Measurements from ENCODE around the gene GSK3A.

The GSK3A gene

DNA sequence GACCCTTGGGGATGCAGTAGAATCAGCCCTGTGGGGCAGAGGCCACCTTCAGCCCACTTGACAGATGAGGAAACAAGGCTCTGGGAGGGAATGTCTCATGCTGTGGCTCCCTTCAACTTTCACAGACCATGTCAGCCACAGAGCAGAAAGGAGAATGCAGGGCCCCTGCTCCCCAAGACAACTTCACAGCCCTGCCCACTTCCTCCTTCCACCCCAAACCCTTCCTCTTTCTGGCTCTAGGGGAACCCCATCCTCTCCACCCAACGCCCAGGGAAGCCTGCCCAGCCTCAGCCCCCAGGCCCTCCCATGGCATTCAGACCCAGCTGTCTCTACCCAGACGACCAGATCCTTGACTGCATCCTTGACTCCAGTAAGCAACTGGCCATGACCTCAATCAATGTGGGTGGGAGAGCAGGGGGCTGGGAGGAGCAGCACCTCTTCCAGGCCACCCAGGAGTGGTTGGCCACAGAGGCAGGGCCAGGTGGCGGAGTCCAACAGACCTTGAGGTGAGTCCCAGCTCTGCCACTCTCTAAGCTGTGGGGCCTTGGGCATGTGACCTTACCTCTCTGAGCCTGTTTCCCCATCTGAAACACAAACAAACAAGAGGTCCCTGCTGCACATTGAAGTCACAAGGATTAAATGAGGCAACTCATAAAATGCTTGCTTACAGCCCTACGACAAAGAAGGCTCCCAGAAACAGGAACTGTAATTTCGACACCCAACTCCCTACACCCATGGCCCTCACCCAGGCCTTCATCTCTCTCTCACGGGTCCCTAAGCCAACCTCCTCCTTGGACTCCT, 40.7 kb downstream of the GSK3A start:
- no peak for DNase-seq (ENCODE audit: low read depth in 3 of 3, low spot score in 1 of 3)

DNA sequence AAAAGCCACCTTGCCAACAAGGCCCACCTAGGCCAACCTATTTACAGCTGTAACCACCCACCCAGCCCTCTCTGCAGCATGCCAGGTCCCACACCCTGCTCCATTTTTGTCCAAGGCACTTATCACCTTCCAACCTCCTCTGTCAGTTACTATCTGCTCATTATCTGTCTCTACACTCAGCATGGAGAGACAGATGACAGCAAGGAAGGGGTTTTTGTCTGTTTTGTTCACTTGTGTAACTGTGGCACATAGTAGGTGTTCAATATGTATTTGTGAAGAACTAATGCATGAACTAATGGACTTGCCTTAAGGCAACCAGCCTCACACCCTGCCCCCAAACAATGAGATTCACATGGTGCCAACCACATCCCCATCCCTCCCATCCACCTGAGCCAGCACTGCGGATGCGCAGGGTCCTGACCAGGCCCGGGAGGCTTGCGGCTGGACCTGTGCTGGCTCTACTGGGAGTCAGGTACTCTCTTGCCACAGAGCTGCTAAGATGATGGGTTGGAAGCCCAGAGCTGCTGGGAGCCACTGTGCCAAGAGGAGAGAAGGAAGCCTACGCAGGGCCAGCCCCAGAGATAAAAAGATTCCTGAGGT, 42.2 kb downstream of the GSK3A start:
- DNase-seq (ENCODE audit: low read depth in 3 of 3, low spot score in 1 of 3): no peak

DNA sequence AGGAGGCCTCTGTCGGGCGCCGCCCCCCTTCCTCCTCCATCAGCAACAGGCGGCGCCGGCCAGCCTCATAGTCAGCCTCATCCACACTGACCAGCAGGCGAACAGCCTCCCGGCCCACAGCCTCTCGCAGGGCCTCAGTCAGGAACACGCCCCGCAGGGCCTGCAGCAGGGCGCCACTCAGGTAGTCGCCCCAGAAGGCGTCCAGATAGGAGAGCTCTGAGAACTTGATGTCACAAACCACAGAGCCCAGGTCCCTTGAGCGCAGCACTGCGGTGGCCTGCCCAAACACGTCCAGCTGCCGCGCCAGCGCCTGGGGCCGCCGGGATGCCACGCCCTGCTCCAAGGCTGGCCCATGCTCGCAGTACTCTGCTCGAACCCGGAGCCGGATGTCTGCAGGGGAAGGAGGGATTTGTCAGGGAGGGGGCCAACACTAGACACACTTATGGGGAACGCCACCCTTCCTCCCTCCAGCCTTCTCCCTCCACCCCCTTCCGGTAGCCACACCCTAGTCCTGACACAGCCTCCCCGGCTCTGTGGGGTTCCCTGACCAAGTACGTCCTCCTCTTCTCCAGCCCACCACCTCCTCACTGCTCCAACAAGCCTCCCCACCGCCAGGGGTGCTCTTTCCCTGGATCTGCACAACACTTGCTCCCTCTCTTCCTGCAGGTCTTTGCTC, 42.8 kb downstream of the GSK3A start:
- DNase-seq (ENCODE audit: low read depth in 3 of 3, low spot score in 1 of 3): no peak

DNA sequence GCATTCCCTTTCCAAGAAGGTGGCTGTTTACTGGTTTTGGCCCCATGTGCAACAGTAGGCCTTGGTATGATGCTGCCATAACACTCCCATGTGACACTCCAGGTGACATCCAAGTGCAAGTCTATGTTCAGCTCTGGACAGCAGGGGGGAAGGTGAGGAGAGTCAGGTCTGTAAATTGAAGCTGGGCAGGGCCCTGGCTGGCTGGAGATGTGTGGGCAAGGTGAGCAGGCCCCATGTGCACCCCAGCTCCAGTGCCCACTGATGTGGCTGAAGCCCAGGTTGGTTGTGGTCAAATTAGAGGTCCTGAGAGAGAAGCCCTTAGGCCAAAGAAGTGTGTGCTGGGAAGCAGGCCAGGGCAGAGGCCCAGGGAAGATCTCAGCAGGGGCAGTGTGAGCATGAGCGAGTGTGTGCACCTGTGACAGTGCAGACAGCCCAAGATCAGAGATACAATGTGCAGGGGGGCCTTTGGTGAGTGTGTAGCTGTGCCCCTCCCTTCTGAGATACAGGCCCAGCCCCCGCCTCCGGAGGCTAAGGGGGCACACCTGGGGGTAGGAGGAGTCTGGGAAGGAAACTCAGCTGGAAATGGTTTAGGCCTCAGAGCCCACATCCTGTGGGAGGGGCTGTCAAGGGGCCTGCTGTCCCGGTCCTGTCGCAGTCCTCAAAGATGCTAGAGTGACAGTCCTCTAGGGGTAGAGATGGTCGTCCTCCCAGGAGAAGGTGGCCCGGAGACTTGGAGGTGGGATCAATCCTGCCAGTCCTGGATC, 43.5 kb downstream of the GSK3A start:
- DNase-seq (ENCODE audit: low read depth in 3 of 3, low spot score in 1 of 3): peak in 1 of 3 donors; percentile 44

DNA sequence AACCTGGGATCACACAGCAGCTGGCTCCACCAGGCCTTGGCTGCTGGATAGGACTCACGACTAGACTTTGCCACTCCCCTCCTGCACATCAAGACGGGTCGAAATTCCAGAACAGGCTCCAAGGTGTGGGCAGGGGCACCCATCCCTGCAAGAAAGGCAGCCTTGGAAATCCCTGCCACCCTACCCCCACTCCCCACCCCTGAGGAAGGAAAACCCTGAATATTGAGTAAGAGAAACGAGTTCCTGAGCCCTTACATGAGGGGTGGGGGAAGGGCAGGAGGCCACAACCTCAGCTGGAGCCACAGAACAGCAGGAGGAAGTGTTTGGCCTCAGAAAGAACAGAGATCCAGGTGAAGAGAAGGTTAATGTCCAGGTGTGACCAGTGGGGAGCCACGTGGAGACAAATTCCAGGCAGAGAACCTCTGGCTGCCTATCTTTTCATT, 45.0 kb downstream of the GSK3A start:
- DNase-seq (ENCODE audit: low read depth in 3 of 3, low spot score in 1 of 3): no peak

DNA sequence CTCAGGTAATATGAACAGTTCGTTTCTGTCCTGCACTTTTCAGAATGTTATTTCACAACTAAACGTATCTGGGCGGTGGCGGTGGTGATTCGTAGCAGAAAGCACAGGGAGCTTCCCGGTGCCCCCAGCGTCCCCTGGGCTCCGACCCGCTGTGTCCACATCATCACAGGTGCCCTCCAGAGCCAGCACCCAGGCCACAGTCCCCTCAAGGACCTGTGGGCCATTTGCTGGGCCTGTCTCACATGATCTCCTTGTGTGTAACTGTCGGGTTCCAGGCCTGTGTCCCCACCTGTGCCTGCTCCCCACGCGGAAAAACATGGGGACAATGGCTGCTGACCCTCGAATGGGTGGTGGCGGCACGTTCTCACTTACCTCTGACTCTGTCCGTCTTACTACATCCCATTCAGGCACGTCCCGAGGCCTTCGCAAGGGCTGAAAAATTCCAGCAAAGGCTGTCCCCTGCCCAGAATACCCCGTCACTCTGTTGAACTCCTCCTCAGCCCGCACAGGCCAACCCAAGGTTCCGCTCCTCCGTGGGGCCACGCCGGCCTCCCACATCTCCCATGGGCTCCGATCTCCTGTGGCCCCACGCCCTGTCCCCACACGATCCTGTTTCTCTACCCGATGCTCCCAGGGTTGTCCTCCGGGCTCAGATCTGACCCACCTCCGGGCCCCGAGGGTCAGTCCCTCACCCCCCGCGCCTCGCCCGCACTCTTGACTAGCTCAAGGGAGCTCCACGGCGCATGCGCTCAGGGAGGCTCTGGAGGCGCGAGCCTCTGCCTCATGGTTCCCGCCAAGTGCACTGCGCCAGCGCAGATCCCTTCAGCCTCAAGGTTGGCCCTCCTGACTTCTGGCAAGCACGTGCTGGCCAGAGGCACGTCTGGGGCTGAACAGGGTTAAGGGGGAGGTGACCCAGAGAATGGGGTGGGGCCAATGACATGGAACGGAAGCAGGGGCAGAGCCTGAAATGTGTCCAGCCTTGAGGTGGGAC, 46.1 kb downstream of the GSK3A start:
- DNase-seq (ENCODE audit: low read depth in 3 of 3, low spot score in 1 of 3): no peak

DNA sequence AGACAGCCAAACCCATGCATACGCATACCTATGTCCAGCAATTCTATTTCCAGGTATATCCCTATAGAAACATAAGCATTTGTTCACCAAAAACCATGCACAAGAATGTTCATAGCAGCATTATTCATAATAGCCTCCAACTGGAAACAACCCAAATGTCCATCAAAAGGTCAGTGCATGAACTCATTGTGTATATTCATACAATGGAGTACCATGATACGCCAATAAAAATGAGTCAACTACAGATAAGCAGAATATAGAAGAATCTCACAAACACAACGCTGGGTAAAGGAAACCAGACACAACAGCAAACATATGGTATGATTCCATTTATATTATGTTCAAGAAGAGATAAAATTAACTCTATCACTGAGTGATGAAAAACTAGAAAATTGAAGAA, 48.7 kb downstream of the GSK3A start:
- no peak for DNase-seq (ENCODE audit: low read depth in 3 of 3, low spot score in 1 of 3)

DNA sequence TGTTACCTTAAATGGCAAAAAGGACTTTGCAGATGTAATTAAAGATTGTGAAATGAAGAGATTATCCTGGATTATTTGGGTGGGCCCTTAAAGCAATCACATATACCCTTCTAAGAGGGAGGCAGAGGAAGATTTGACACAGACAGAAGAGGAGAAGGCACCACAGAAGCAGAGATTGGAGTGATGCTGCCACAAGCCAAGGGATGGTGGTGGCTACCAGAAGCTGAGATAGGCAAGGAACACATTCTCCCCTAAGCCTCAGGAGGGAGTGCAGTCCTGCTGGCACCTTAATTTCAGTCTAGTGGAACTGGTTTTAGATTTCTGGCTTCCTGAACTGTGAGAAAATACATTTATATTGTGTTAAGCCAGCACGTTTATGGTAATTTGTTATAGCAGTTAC, 49.1 kb downstream of the GSK3A start:
- DNase-seq (ENCODE audit: low read depth in 3 of 3, low spot score in 1 of 3): no peak

DNA sequence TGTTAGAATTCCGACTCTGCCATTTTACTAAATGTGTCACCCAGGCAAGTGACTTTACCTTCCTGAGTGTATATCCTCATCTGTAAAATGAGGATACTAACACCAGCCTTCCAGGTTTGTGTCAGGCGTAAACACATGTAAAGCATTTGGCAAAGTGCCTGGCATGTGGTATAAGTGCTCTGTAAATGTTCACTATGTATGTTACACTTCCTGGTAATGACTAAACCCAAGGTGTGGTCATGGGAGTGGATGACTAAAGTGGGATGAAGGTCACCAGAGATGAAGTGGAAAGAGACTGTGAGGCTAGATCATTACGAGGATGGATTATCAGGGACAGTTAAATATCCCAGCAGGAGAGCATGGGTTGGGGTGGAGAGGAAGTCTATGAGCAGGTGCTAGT, 50.5 kb downstream of the GSK3A start:
- DNase-seq (ENCODE audit: low read depth in 3 of 3, low spot score in 1 of 3): no peak

DNA sequence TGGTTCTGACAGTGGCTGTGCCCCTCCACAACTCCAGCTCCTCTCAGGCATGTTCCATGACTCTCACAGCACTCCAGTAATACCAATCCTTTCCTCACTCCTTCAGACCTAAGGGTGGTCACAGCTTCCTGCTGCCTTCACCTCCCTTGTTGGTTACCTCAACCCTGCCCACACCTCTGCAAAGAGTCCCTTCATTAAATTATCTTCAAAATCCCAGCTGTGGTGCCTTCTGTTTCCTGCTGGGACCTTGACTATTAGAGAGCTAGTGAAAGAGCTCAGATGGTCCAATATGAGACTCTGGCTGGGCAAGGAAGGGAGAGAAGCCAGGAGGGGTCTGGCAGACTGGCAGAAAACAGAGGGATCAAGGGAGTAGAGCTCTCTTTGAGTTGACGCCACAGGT, 51.1 kb downstream of the GSK3A start:
- DNase-seq (ENCODE audit: low read depth in 3 of 3, low spot score in 1 of 3): no peak

DNA sequence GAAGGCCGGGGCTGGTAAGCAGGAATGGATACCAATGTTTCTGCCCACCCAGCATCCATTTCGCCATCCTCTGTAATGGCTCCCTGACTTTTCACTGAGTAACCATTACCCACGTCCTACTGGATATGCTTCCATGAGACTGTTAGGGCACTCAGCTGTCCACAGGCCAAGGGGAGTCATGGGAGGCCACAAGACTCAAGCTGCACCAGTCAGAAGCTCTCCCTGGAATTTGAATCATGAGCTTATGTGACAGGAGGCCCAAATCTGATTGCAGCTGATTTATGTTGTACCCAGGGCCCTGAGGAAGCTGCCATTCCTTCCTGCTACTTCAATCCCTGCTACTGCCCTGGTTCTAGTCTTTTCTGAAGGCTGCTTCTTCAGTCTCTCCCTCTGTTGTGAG, 53.3 kb downstream of the GSK3A start:
- DNase-seq (ENCODE audit: low read depth in 3 of 3, low spot score in 1 of 3): no peak

DNA sequence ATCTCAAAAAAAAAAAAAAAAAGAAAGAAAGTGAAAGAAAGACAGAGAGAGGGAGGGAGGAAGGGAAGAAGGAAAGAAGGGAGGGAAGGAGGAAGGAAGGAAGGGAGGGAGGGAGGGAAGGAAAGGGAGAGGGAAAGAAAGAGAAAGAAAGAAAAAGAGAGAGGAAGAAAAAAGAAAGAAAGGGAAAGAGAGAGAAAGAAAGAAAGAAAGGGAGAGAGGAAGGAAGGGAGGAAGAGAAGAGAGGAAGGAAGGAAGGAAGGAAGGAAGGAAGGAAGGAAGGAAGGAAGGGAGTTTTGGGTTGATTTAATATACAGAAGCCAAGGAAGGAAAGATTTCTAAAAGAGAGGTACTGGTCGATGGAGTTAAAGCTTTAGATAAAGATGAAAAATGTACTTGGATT, 53.7 kb downstream of the GSK3A start:
- DNase-seq (ENCODE audit: low read depth in 3 of 3, low spot score in 1 of 3): no peak

DNA sequence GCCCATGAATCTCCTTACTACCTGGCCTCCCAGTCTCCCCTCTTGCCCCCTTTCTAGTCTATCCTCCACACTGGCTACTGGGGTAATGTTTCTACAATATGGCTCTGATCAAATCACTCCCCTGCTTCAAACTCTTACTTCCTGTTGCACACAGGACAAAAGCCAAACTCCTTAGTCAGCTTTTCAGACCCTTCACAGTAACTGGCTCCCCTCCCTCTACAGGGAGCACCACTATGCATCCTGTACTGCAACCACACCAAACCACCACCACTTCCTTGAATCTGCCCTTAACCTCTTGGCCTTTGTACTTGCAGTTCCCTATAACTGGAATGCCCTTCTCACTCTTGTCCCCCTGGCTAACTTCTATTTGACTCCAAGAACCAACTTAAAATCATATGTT, 57.1 kb downstream of the GSK3A start:
- DNase-seq (ENCODE audit: low read depth in 3 of 3, low spot score in 1 of 3): no peak

DNA sequence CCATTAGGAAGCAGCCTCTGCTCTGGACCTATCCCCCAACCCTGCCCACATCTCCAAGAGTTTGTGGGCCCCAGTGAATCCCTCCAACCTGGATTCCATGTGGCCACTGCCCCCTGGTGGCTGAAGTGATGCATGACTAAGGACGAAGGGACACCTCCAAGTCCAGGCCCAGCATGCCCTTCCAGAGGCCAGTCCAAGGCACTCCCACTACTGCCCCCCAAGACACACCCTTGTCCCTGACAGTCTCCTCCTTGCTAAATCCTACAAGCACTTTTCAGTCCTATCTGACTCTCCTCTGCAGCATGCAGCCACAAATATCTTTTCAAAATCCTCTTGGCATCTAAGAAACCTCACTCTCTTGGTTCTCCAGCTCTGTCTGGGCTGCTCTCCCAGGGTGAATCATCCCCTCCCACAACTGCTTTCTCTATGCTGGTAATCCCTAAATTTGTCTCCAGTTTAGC, 58.0 kb downstream of the GSK3A start:
- peak; percentile 39 to 63 (median 47) for DNase-seq (ENCODE audit: low read depth in 3 of 3, low spot score in 1 of 3)

Data from stimulated activated CD4-positive, alpha-beta T cell treated with anti-CD3 and anti-CD28 coated beads, TNF-alpha, amount 100 ng/mL, for 1 hour (primary cell).